Fibroblast of skin of left quadriceps (primary cell): ENCODE data around the gene TKTL1.

Experiments used
- DNase-seq, 2 experiments: peaks; one replicate each; pipeline ENCODE4 v3.0.0-alpha.2; 2013; ENCODE audit warnings: low read depth in 2 of 2

TKTL1 gene

GRCh38 chrX:154360155-154360713 is 64.6 kb downstream of the TKTL1 start:
- DNase-seq: no peak

- no peak for DNase-seq
Observed at GRCh38 chrX:154362085-154362742, 66.6 kb downstream of the TKTL1 start.

- DNase-seq: no peak
Observed at GRCh38 chrX:154363706-154364439, 68.3 kb downstream of the TKTL1 start.

- no peak for DNase-seq
Observed at GRCh38 chrX:154365052-154365600, 69.5 kb downstream of the TKTL1 start.

GRCh38 chrX:154365997-154366665 is 70.5 kb downstream of the TKTL1 start:
- no peak for DNase-seq

GRCh38 chrX:154366666-154367055 is 71.1 kb downstream of the TKTL1 start:
- DNase-seq: no peak

GRCh38 chrX:154367474-154368308 is 72.1 kb downstream of the TKTL1 start:
- no peak for DNase-seq

GRCh38 chrX:154368630-154369448 is 73.2 kb downstream of the TKTL1 start:
- peak; percentile 77 to 79 for DNase-seq

- peak; percentile 92 for DNase-seq
Observed at GRCh38 chrX:154369449-154370299, 74.1 kb downstream of the TKTL1 start.

GRCh38 chrX:154370300-154371016 is 74.9 kb downstream of the TKTL1 start:
- DNase-seq: no peak

- DNase-seq: peak; percentile 89 to 91
Observed at GRCh38 chrX:154371017-154371788, 75.6 kb downstream of the TKTL1 start.

- DNase-seq: no peak
Observed at GRCh38 chrX:154371789-154372300, 76.2 kb downstream of the TKTL1 start.

- no peak for DNase-seq
Observed at GRCh38 chrX:154372612-154373022, 77.0 kb downstream of the TKTL1 start.

GRCh38 chrX:154373340-154374306 is 78.0 kb downstream of the TKTL1 start:
- DNase-seq: peak; percentile 79

GRCh38 chrX:154374313-154375155 is 78.9 kb downstream of the TKTL1 start, which contains the start of gene FLNA:
Gene FLNA (minus strand): TSS chrX:154374634. CDS start chrX:154371245, 3,389 bp downstream.
- no peak for DNase-seq

GRCh38 chrX:154375156-154375504 is 79.5 kb downstream of the TKTL1 start:
- DNase-seq: no peak
